HL-60/S4 treated with retinoic acid at 250 ng/mL for 4 days and 3 days (cell line): ENCODE results near the gene PIP5K1B.

Source experiments
- in situ Hi-C: fragments of 300-500 bp; cut with MboI; formaldehyde crosslinking; loops from 2 replicates; pipeline ENCODE4 v1.7.0; 2022; ENCODE audit warnings: low sequenced_read_pairs

Gene PIP5K1B

GRCh38 chr9:68731857-68732256 lies 26.8 kb downstream of the PIP5K1B start:
- in situ Hi-C loops = no loop called here

- in situ Hi-C loops = no loop called here
Measured at GRCh38 chr9:68732405-68733020, 27.5 kb downstream of the PIP5K1B start.

- in situ Hi-C loops = no loop called here
Measured at GRCh38 chr9:68733021-68733405, 28.0 kb downstream of the PIP5K1B start.

- in situ Hi-C loops = no loop called here
Measured at GRCh38 chr9:68738358-68738757, 33.3 kb downstream of the PIP5K1B start.

- in situ Hi-C loops = no loop called here
Measured at GRCh38 chr9:68739621-68740174, 34.7 kb downstream of the PIP5K1B start.

- in situ Hi-C loops = no loop called here
Measured at GRCh38 chr9:68740561-68740960, 35.5 kb downstream of the PIP5K1B start.

- in situ Hi-C loops = no loop called here
Measured at GRCh38 chr9:68741234-68741633, 36.2 kb downstream of the PIP5K1B start.

- in situ Hi-C loops = no loop called here
Measured at GRCh38 chr9:68741704-68742332, 36.8 kb downstream of the PIP5K1B start.

GRCh38 chr9:68742333-68742730 lies 37.3 kb downstream of the PIP5K1B start:
- in situ Hi-C loops = no loop called here

GRCh38 chr9:68744426-68744825 lies 39.4 kb downstream of the PIP5K1B start:
- in situ Hi-C loops = no loop called here

- in situ Hi-C loops = no loop called here
Measured at GRCh38 chr9:68746525-68746924, 41.5 kb downstream of the PIP5K1B start.

- in situ Hi-C loops = no loop called here
Measured at GRCh38 chr9:68747043-68747533, 42.0 kb downstream of the PIP5K1B start.

GRCh38 chr9:68749135-68749534 lies 44.1 kb downstream of the PIP5K1B start:
- in situ Hi-C loops = no loop called here

GRCh38 chr9:68749579-68750159 lies 44.6 kb downstream of the PIP5K1B start:
- in situ Hi-C loops = no loop called here

- in situ Hi-C loops = no loop called here
Measured at GRCh38 chr9:68750255-68750654, 45.2 kb downstream of the PIP5K1B start.

GRCh38 chr9:68750786-68751185 lies 45.7 kb downstream of the PIP5K1B start:
- in situ Hi-C loops = no loop called here

- in situ Hi-C loops = no loop called here
Measured at GRCh38 chr9:68751556-68751955, 46.5 kb downstream of the PIP5K1B start.

GRCh38 chr9:68755051-68755450 lies 50.0 kb downstream of the PIP5K1B start:
- in situ Hi-C loops = no loop called here

GRCh38 chr9:68755752-68756151 lies 50.7 kb downstream of the PIP5K1B start:
- in situ Hi-C loops = no loop called here

- in situ Hi-C loops = no loop called here
Measured at GRCh38 chr9:68759981-68760673, 55.1 kb downstream of the PIP5K1B start.

- in situ Hi-C loops = no loop called here
Measured at GRCh38 chr9:68760674-68761333, 55.8 kb downstream of the PIP5K1B start.
